Measurements from ENCODE around the gene SLC44A2.

The SLC44A2 gene

GRCh38 chr19:10625003-10625761 lies at the start of gene SLC44A2:
SLC44A2 (plus strand) TSS chr19:10625553; CDS start chr19:10625634, 81 bp downstream.
- no peak for TF ChIP-seq CTCF (IDR thresholded peaks at IDR 0.05; ENCODE audit: extremely low read depth, insufficient read depth, missing control alignments)
- in situ Hi-C loops (cut with MboI; ENCODE audit: low pct_unique_long_range_greater_than_20kb, low sequenced_read_pairs, unreplicated experiment): no loop called here

GRCh38 chr19:10577951-10578350 lies 47.4 kb upstream of the SLC44A2 start:
- DNase-seq (ENCODE audit: low spot score): no peak
- in situ Hi-C loops (cut with MboI; ENCODE audit: low pct_unique_long_range_greater_than_20kb, low sequenced_read_pairs, unreplicated experiment): no loop called here
- TF ChIP-seq CTCF (IDR thresholded peaks at IDR 0.05; ENCODE audit: extremely low read depth, insufficient read depth, missing control alignments): no peak

More at GRCh38 chr19:10625003-10625761, at the start of gene SLC44A2:
- DNase-seq (ENCODE audit: low spot score): peak; percentile 31

- peak; percentile 82 for DNase-seq (ENCODE audit: low spot score)
- TF ChIP-seq CTCF (IDR thresholded peaks at IDR 0.05; ENCODE audit: extremely low read depth, insufficient read depth, missing control alignments): peak; percentile 99
- in situ Hi-C loops (cut with MboI; ENCODE audit: low pct_unique_long_range_greater_than_20kb, low sequenced_read_pairs, unreplicated experiment): loop anchor here (5.0 kb wide), 1 partner anchor 61 kb away; no protein-coding TSS in a partner anchor
Measured at GRCh38 chr19:10580979-10581631, 44.2 kb upstream of the SLC44A2 start.

GRCh38 chr19:10582091-10582490 lies 43.3 kb upstream of the SLC44A2 start:
- no peak for TF ChIP-seq CTCF (IDR thresholded peaks at IDR 0.05; ENCODE audit: extremely low read depth, insufficient read depth, missing control alignments)
- no peak for DNase-seq (ENCODE audit: low spot score)
- in situ Hi-C loops (cut with MboI; ENCODE audit: low pct_unique_long_range_greater_than_20kb, low sequenced_read_pairs, unreplicated experiment): loop anchor here (5.0 kb wide), 1 partner anchor 60 kb away; no protein-coding TSS in a partner anchor

GRCh38 chr19:10583036-10583776 lies 42.1 kb upstream of the SLC44A2 start:
- DNase-seq (ENCODE audit: low spot score): no peak
- in situ Hi-C loops (cut with MboI; ENCODE audit: low pct_unique_long_range_greater_than_20kb, low sequenced_read_pairs, unreplicated experiment): loop anchor here (5.0 kb wide), 1 partner anchor 59 kb away; no protein-coding TSS in a partner anchor
- no peak for TF ChIP-seq CTCF (IDR thresholded peaks at IDR 0.05; ENCODE audit: extremely low read depth, insufficient read depth, missing control alignments)

- in situ Hi-C loops (cut with MboI; ENCODE audit: low pct_unique_long_range_greater_than_20kb, low sequenced_read_pairs, unreplicated experiment): no loop called here
- DNase-seq (ENCODE audit: low spot score): no peak
- TF ChIP-seq CTCF (IDR thresholded peaks at IDR 0.05; ENCODE audit: extremely low read depth, insufficient read depth, missing control alignments): no peak
Measured at GRCh38 chr19:10586396-10586795, 39.0 kb upstream of the SLC44A2 start.
